Measurements from ENCODE around the gene FYB1.

DNA sequence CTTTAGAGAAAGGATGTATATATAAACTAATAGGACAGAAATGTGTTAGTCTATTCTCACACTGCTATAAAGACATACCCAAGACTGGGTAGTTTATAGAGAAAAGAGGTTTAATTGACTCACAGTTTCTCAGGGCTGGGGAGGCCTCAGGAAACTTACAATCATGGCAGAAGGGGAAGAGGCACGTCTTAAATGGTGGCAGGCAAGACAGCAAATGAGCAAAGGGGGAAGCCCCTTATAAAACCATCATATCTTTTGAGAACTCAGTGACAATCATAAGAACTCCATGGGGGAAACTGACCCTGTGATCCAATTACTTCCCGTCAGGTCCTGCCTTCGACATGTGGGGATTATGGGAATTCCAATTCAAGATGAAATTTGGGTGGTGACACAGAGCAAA, 136.4 kb downstream of the FYB1 start:
- TF ChIP-seq, protein P1, sequence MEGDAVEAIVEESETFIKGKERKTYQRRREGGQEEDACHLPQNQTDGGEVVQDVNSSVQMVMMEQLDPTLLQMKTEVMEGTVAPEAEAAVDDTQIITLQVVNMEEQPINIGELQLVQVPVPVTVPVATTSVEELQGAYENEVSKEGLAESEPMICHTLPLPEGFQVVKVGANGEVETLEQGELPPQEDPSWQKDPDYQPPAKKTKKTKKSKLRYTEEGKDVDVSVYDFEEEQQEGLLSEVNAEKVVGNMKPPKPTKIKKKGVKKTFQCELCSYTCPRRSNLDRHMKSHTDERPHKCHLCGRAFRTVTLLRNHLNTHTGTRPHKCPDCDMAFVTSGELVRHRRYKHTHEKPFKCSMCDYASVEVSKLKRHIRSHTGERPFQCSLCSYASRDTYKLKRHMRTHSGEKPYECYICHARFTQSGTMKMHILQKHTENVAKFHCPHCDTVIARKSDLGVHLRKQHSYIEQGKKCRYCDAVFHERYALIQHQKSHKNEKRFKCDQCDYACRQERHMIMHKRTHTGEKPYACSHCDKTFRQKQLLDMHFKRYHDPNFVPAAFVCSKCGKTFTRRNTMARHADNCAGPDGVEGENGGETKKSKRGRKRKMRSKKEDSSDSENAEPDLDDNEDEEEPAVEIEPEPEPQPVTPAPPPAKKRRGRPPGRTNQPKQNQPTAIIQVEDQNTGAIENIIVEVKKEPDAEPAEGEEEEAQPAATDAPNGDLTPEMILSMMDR (IDR thresholded peaks at IDR 0.05) = no peak
- no peak for TF ChIP-seq POLR2A (IDR thresholded peaks at IDR 0.05)

Measured in lower leg skin (tissue), 3 donors.